Esophagus (tissue), 2 donors: ENCODE results near the gene BLNK. TPM values are rescaled to one million over a fixed set of nuclear protein-coding genes. Genes with fewer than 3 reads are reported as not detected.

ENCODE experiments used
- H3K27ac ChIP-seq, 2 donors: one replicate each; pipeline ENCODE4 v1.5.1; 2013; ENCODE audit warnings: low read depth in 2 of 2, mild to moderate bottlenecking in 2 of 2, inconsistent platforms in 1 of 2, low read length in 1 of 2, moderate library complexity in 1 of 2
- H3K27me3 ChIP-seq, 2 donors: one replicate each; pipeline ENCODE4 v1.6.1; 2013; ENCODE audit warnings: low read length in 2 of 2, control low read depth in 1 of 2, mild to moderate bottlenecking in 1 of 2; ENCODE audit not compliant: insufficient read depth in 2 of 2, control insufficient read depth in 1 of 2
- H3K36me3 ChIP-seq, 2 donors: one replicate each; pipeline ENCODE4 v1.6.1; 2013; ENCODE audit warnings: low read length in 1 of 2; ENCODE audit not compliant: control insufficient read depth in 2 of 2, insufficient read depth in 2 of 2
- H3K4me1 ChIP-seq, 2 donors: one replicate each; pipeline ENCODE4 v1.6.1; 2013; ENCODE audit warnings: low read length in 1 of 2; ENCODE audit not compliant: control insufficient read depth in 2 of 2, insufficient read depth in 2 of 2
- H3K4me3 ChIP-seq, 2 donors: one replicate each; pipeline ENCODE4 v1.5.1; 2013; ENCODE audit warnings: low read length in 2 of 2, mild to moderate bottlenecking in 2 of 2, low read depth in 1 of 2, moderate library complexity in 1 of 2
- H3K9me3 ChIP-seq, 2 donors: one replicate each; pipeline ENCODE4 v1.6.1; 2013; ENCODE audit warnings: mild to moderate bottlenecking in 2 of 2, low read depth in 1 of 2, low read length in 1 of 2, moderate library complexity in 1 of 2; ENCODE audit not compliant: control insufficient read depth in 2 of 2, insufficient read depth in 1 of 2
- WGBS, 2 donors: extraction: QIAGEN DNeasy Blood & Tissue Kit; methylation state at CpG; one replicate each; pipeline ENCODE4 v1.1.7; 2013; 5-methylcytosine and 5-hydroxymethylcytosine counted together
- polyA plus RNA-seq, 2 donors: library from polyadenylated mRNA; stranded (reverse); fragments of 200-250 nt; gene quantifications; one replicate each; pipeline ENCODE4 v1.2.3, GENCODE V29; 2013
- donor health status: healthy with polysubstance abuse.
- donor health status: Bipolar disorder and iron deficiency.

Gene BLNK
- polyA plus RNA-seq, 2 donors, result 46.8 to 51.1 TPM

DNA sequence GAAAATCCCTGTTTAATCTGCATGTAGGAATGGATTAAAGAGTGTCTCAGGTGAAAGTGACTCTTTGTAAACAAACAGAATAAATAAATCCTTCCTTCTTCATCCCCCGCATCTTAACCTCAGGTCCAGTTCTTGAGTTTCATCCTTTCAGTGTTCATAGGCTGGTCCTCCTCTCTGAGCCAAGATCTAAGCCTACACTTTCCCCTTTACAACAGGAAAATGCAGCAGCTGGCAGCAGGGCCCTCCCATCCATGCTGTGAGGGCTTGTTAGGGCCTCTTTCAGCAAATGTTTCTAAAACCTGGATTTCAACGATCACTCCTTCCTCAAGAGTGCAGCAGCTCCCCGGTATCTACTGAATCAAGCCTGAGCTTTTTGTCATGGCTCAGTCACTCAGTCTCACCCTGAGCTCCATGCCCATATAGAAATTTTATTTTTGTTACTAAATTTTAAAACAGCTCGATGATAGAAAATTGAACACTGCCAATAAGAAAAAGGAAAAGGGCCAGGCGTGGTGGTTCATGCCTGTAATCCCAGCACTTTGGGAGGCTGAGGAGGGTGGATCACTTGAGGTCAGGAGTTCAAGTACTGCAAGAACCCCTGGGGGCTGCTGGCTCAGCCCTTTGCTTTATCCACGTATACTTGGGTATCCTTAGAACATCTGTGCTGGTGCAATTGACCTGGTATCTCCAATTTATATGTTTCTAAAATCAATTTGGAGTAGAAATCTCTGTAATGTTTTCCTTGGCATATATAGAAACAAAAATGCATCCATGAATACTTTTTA lies 15.6 kb downstream of the BLNK start:
- Histone ChIP-seq H3K27ac (no peak overlapping the region), H3K4me3 (no peak overlapping the region), H3K9me3 (no peaks in the 10 kb centered on the region), H3K4me1 (no peaks in the 10 kb centered on the region), H3K36me3 (peaks cover 0 to 3% of the 10 kb centered on the region in 2 donors), H3K27me3 (no peaks in the 10 kb centered on the region)
- 47 to 57% methylated on average over 6 of the region's 6 CpGs for WGBS, 2 donors

DNA sequence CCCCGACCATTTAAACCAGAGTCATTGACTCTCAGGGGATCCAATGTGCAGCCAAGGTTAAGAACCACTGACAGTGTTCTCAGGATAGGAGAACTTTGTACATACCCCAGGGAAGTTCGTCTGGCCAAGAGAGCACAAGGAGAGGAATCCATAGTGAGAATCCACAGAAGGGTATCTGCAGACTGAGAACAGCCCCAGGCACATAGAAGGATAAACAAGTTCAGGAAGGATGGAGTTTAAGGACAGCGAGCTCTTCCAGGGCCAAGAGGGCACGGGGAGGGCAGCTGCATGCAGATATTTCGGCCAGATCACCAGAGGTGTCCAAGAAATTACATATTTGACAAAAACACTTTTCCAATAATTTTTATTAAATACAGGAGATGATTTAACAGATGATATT lies 16.4 kb downstream of the BLNK start:
- Histone ChIP-seq H3K27me3 (no peaks in the 10 kb centered on the region), H3K9me3 (no peaks in the 10 kb centered on the region), H3K4me3 (no peak overlapping the region), H3K36me3 (peaks cover 0 to 3% of the 10 kb centered on the region in 2 donors), H3K27ac (no peak overlapping the region), H3K4me1 (no peaks in the 10 kb centered on the region)
- 86 to 88% methylated on average over 5 of the region's 5 CpGs for WGBS, 2 donors

DNA sequence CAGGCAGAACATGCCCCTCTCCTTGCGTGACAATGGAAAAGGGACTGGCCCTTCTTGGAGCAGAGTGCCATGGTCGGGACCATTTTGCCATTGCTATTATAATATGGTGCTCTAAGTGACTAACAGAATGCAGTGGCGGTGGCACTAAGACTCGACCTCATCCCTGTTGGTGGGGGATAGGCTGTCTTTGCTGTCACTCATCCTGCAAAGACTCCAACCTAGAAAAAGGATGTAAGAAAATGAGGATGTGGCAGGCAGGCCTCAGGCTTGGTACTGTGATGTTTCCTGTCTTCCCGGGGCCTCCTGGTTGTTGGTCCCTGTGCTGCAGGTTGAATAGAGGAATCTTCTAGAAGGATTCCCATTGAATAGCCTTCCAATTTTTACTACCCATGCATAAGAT lies 18.6 kb downstream of the BLNK start:
- WGBS, 2 donors, result 88 to 89% methylated on average over 5 of the region's 5 CpGs
- Histone ChIP-seq H3K27me3 (no peaks in the 10 kb centered on the region), H3K36me3 (peaks cover 0 to 3% of the 10 kb centered on the region in 2 donors), H3K4me3 (no peak overlapping the region), H3K4me1 (no peaks in the 10 kb centered on the region), H3K9me3 (no peaks in the 10 kb centered on the region), H3K27ac (no peak overlapping the region)

DNA sequence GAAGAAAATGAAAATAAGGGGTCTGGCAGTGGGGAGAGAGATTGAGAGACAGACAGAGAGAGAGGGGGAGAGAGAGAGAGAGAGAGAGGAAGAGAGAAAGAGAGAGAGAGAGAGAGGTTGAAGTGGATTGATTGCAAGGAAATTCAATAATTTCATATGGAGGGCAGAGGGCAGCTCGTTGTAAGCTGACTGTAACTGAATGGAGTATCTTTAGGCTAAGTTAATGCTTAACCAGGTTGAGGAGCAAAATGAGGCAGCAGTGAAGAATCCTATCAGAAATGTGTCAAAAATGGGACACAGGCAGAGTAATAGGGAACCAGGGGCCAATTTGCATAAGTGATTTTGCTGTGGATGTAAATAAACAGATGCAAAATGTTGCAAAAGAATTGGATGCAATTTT lies 21.0 kb downstream of the BLNK start:
- Histone ChIP-seq H3K36me3 (peaks cover 0 to 3% of the 10 kb centered on the region in 2 donors), H3K4me1 (no peaks in the 10 kb centered on the region), H3K27me3 (no peaks in the 10 kb centered on the region), H3K27ac (no peak overlapping the region), H3K9me3 (no peaks in the 10 kb centered on the region), H3K4me3 (no peak overlapping the region)
- 58 to 69% methylated on average over 1 of the region's 1 CpG for WGBS, 2 donors

DNA sequence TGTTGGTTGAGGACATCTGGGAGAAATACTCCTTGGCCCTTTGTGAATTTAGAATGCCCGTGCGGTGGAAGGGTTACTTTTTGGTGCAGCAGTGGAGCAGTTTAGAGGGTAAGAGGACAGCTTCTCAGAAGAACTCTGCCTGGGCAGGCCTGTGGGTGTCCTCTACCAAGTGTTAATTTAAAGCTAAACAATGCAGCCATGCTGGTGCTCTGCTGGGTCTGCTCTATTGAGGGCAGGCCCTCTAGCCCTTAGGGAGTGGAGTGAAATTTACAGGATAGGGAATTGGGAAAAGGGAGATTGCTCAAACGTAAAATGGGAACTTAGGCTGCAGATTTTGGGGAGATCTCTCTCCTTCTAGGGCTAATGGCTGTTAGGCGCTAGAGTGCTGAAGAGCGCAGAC lies 22.1 kb downstream of the BLNK start:
- no peak overlapping the region for H3K27ac ChIP-seq

DNA sequence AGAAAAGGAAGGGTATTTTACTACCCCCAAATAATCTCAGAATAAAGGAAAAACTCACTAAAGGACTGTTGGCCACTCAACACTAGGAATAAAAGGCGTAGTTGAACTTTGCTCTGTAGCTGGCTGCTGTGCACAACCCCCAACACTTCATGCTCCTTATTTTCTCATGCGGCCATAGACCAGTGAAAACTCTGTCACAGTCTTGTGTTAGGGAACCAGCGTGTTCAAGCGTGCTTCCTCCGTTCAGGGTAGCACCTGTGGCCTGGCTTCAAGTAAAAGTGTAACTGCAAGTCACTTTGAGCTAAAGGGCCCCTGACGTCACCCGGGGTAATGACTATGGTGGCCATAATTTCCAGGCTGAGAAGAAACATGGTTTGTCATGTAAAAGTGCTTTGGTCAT lies 27.0 kb downstream of the BLNK start:
- H3K4me3 ChIP-seq, result no peak overlapping the region

More for the DNA sequence above, 22.1 kb downstream of the BLNK start:
- Histone ChIP-seq H3K27me3 (no peaks in the 10 kb centered on the region), H3K36me3 (peaks cover 0 to 2% of the 10 kb centered on the region in 2 donors), H3K4me3 (no peak overlapping the region), H3K9me3 (no peaks in the 10 kb centered on the region), H3K4me1 (no peaks in the 10 kb centered on the region)
- WGBS, 2 donors, result 89% methylated on average over 5 of the region's 5 CpGs

GRCh38 chr10:96243296-96243695 lies 28.1 kb downstream of the BLNK start:
- Histone ChIP-seq H3K27me3 (no peaks in the 10 kb centered on the region), H3K4me1 (no peaks in the 10 kb centered on the region), H3K4me3 (no peak overlapping the region), H3K27ac (no peak overlapping the region), H3K9me3 (no peaks in the 10 kb centered on the region), H3K36me3 (peaks cover 0 to 9% of the 10 kb centered on the region in 2 donors)
- 91 to 93% methylated on average over 4 of the region's 4 CpGs for WGBS, 2 donors

More for the DNA sequence above, 27.0 kb downstream of the BLNK start:
- no peak overlapping the region for H3K27ac ChIP-seq
- no peaks in the 10 kb centered on the region for H3K4me1 ChIP-seq
- H3K36me3 ChIP-seq, result peaks cover 0 to 9% of the 10 kb centered on the region in 2 donors
- no peaks in the 10 kb centered on the region for H3K9me3 ChIP-seq
- WGBS, 2 donors, result 79 to 90% methylated on average over 7 of the region's 7 CpGs
- no peaks in the 10 kb centered on the region for H3K27me3 ChIP-seq

DNA sequence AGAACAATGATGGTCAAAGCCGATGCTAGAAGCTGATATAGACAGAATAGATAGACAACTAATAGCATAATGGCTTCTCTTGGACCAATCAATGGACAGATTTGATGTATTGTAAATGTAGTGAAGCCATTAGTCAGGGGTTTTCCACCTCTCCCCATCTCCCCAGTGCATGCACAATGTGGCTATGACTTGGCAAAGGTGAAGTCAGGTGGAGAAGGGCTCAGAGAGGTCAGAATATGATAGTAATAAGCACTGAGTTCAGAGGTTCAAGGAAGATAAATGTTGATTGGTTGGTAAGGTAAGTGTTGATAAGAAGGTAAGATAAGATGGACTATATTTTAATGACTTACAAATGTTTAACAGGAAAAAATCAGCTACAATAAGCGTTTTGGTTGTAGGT lies 28.5 kb downstream of the BLNK start:
- H3K4me3 ChIP-seq, result no peak overlapping the region
- H3K36me3 ChIP-seq, result peaks cover 0 to 12% of the 10 kb centered on the region in 2 donors
- H3K4me1 ChIP-seq, result no peaks in the 10 kb centered on the region
- H3K27ac ChIP-seq, result no peak overlapping the region
- H3K9me3 ChIP-seq, result no peaks in the 10 kb centered on the region
- H3K27me3 ChIP-seq, result no peaks in the 10 kb centered on the region
- 74 to 85% methylated on average over 2 of the region's 2 CpGs for WGBS, 2 donors

GRCh38 chr10:96238646-96239623 lies 32.4 kb downstream of the BLNK start:
- Histone ChIP-seq H3K36me3 (peaks cover 0 to 12% of the 10 kb centered on the region in 2 donors), H3K4me1 (peaks cover 0 to 3% of the 10 kb centered on the region in 2 donors), H3K9me3 (no peaks in the 10 kb centered on the region), H3K27ac (no peak overlapping the region), H3K4me3 (no peak overlapping the region), H3K27me3 (no peaks in the 10 kb centered on the region)
- 54 to 56% methylated on average over 4 of the region's 4 CpGs for WGBS, 2 donors
